ENCODE measurements around the gene PSG3.
"Not testable (repeated sequence)": the region's sequence is repeated elsewhere in the genome, so short reads cannot be mapped to it uniquely, and the experiment has no call there.

- TF ChIP-seq CTCF, POLR2A (IDR thresholded peaks at IDR 0.05): not testable (repeated sequence)
Observed at GRCh38 chr19:42676326-42676725, 64.0 kb downstream of the PSG3 start.
